B cell (primary cell): Measurements from ENCODE around the gene THYN1. TPM values are rescaled to one million over a fixed set of nuclear protein-coding genes. Genes with fewer than 3 reads are reported as not detected.

ENCODE experiments used
- ATAC-seq: fragments of 200-7000 bp; cut with Tn5 transposase; one replicate; pipeline ENCODE4 v1.10.0; 2021; ENCODE audit warnings: low read depth, mild to moderate bottlenecking, moderate number of reproducible peaks, moderate library complexity
- CTCF ChIA-PET: fragments of 350-600 bp; sonication (Branson Sonifier 250); formaldehyde crosslinking; loops from one replicate; lab custom pipeline; 2021; ENCODE audit warnings: antibody characterized with exemption, inconsistent platforms; lab: Charles Lee
- POLR2A ChIA-PET: fragments of 350-600 bp; sonication (Branson Sonifier 250); formaldehyde crosslinking; loops from one replicate; lab custom pipeline; 2021; ENCODE audit warnings: antibody characterized with exemption; lab: Charles Lee
- DNase-seq: peaks from one replicate; pipeline ENCODE4 v3.0.0; 2013
- H2AFZ ChIP-seq: 2 replicates; pipeline ENCODE4 v1.6.1; 2012; ENCODE audit warnings: mild to moderate bottlenecking, low read depth, low read length; ENCODE audit not compliant: insufficient read depth, poor library complexity, severe bottlenecking
- H3K27ac ChIP-seq, 2 donors: 1 replicate in 1 of 2; 2 replicates in 1 of 2; pipeline ENCODE4 v1.5.1; 2012 to 2013; ENCODE audit warnings: low read length in 2 of 2, mild to moderate bottlenecking in 2 of 2, moderate library complexity in 1 of 2
- H3K27me3 ChIP-seq, 4 experiments: fragments of 200-600 bp in 1 of 4; sonication (generic) in 1 of 4; replicated peaks in 1 of 4; 1 replicate in 2 of 4; 2 replicates in 2 of 4; pipeline versions ENCODE4 v1.6.1 to v1.7.0; 2013 to 2016; ENCODE audit warnings: low read length in 3 of 4, mild to moderate bottlenecking in 2 of 4, mixed read lengths in 1 of 4, moderate library complexity in 1 of 4; ENCODE audit not compliant: insufficient read depth in 4 of 4, control insufficient read depth in 3 of 4; ENCODE audit errors: control extremely low read depth in 1 of 4
- H3K36me3 ChIP-seq, 2 experiments: replicated peaks in 1 of 2; 1 replicate in 1 of 2; 2 replicates in 1 of 2; pipeline versions ENCODE4 v1.6.1 to v1.7.1; 2013; ENCODE audit warnings: low read length in 1 of 2; ENCODE audit not compliant: insufficient read depth in 2 of 2, control insufficient read depth in 1 of 2; ENCODE audit errors: control extremely low read depth in 1 of 2, extremely low read depth in 1 of 2
- H3K4me1 ChIP-seq, 2 donors: fragments of 200-600 bp in 1 of 2; sonication (generic) in 1 of 2; 1 replicate in 1 of 2; 2 replicates in 1 of 2; pipeline versions ENCODE4 v1.5.1 to v1.6.1; 2013 to 2017; ENCODE audit warnings: low read length in 2 of 2; ENCODE audit not compliant: control insufficient read depth in 2 of 2, insufficient read depth in 2 of 2
- H3K4me2 ChIP-seq: replicated peaks from 2 replicates; pipeline ENCODE3; 2012; ENCODE audit warnings: mild to moderate bottlenecking, low read depth, low read length; ENCODE audit not compliant: poor library complexity, severe bottlenecking
- H3K4me3 ChIP-seq, 5 experiments: fragments of 200-600 bp in 1 of 5; sonication (generic) in 1 of 5; 1 replicate in 3 of 5; 2 replicates in 2 of 5; pipeline versions ENCODE4 v1.5.1 to v1.7.0; 2011 to 2016; ENCODE audit warnings: low read length in 4 of 5, mild to moderate bottlenecking in 4 of 5, low read depth in 2 of 5, control low read depth in 1 of 5, moderate library complexity in 1 of 5; ENCODE audit not compliant: insufficient read depth in 1 of 5; ENCODE audit errors: control extremely low read depth in 1 of 5, extremely low read depth in 1 of 5
- H3K79me2 ChIP-seq: fragments of 200-600 bp; sonication (generic); one replicate; pipeline ENCODE4 v1.6.0; 2016; ENCODE audit warnings: low read length; ENCODE audit not compliant: control insufficient read depth, insufficient read depth
- H3K9ac ChIP-seq: fragments of 200-600 bp; sonication (generic); 2 replicates; pipeline ENCODE4 v1.6.1; 2017; ENCODE audit warnings: mild to moderate bottlenecking, low read length, moderate library complexity
- H3K9me3 ChIP-seq, 3 donors: one replicate each; pipeline versions ENCODE4 v1.6.1 to v1.7.1; 2013; ENCODE audit warnings: low read length in 2 of 3; ENCODE audit not compliant: control insufficient read depth in 2 of 3, insufficient read depth in 1 of 3; ENCODE audit errors: control extremely low read depth in 1 of 3
- H4K20me1 ChIP-seq: 2 replicates; pipeline ENCODE4 v1.6.0; 2012; ENCODE audit warnings: mild to moderate bottlenecking, low read length; ENCODE audit not compliant: insufficient read depth, control insufficient read depth, poor library complexity, severe bottlenecking
- H3K27ac Mint-ChIP-seq: one replicate; pipeline ENCODE4 v1.8.0; 2021; ENCODE audit warnings: mixed read lengths
- H3K27me3 Mint-ChIP-seq: one replicate; pipeline ENCODE4 v1.8.0; 2021; ENCODE audit warnings: mixed read lengths
- H3K4me1 Mint-ChIP-seq: one replicate; pipeline ENCODE4 v1.8.0; 2021; ENCODE audit warnings: mixed read lengths
- H3K4me3 Mint-ChIP-seq: one replicate; pipeline ENCODE4 v1.8.0; 2021; ENCODE audit warnings: mixed read lengths
- H3K9me3 Mint-ChIP-seq: one replicate; pipeline ENCODE4 v1.8.0; 2022; ENCODE audit warnings: mixed read lengths; ENCODE audit not compliant: insufficient read depth
- CTCF ChIP-seq: fragments of 200-600 bp; IDR thresholded peaks from one replicate; pipeline ENCODE4 v1.8.0; 2022; ENCODE audit warnings: antibody characterized with exemption, mild to moderate bottlenecking
- EZH2 ChIP-seq: IDR thresholded peaks from 2 replicates; pipeline ENCODE4 v1.6.1; 2012; ENCODE audit warnings: borderline replicate concordance, low read depth, mild to moderate bottlenecking, moderate library complexity, low read length; ENCODE audit not compliant: insufficient read depth, poor library complexity, severe bottlenecking
- WGBS: methylation state at CpG from one replicate; pipeline ENCODE4 v1.1.5; 2013; ENCODE audit warnings: missing lambda C conversion rate; ENCODE audit not compliant: insufficient coverage; 5-methylcytosine and 5-hydroxymethylcytosine counted together
- intact Hi-C: fragments of 100-400 bp; cut with micrococcal nuclease; formaldehyde crosslinking; loops from one replicate; pipeline ENCODE4 v1.10.0; 2022
- polyA plus RNA-seq: library from polyadenylated mRNA; depleted of rRNA; stranded (reverse); fragments of >200 nt; gene quantifications from 2 replicates; pipeline ENCODE4 v1.2.3, GENCODE V29; 2012
- total RNA-seq, 2 donors: library from RNA; stranded (reverse); fragments of 120-200 nt in 1 of 2; gene quantifications; 1 replicate in 1 of 2; 2 replicates in 1 of 2; pipeline versions ENCODE4 v1.2.3 to v1.2.4, GENCODE V29; 2013 to 2022

Gene THYN1
- total and polyA plus RNA-seq, 2 donors (not counting 1 experiment from before 2014, with no cell fraction given), result 36.3 to 38.4 TPM

- H3K4me3 Mint-ChIP-seq, result no peak overlapping the region
- TF ChIP-seq EZH2 (no peak), CTCF (no peak)
- no CpG with 5 or more reads among the region's 4 CpGs for WGBS
These were observed 6.5 kb downstream of the THYN1 start for GRCh38 chr11:134246678-134247077.

GRCh38 chr11:134246100-134246499, 7.1 kb downstream of the THYN1 start:
- TF ChIP-seq EZH2, result no peak
- no peak for TF ChIP-seq CTCF
- Mint-ChIP-seq H3K27ac (no peak overlapping the region), H3K27me3 (no peaks in the 10 kb centered on the region), H3K4me1 (no peaks in the 10 kb centered on the region), H3K9me3 (no peaks in the 10 kb centered on the region), H3K4me3 (no peak overlapping the region)
- CTCF ChIA-PET, result interaction anchor here (3.4 to 8.1 kb wide), 2 partner anchors 17 to 38 kb away, joined by 27 to 131 read pairs; no protein-coding TSS in a partner anchor
- Histone ChIP-seq H3K79me2 (no peaks in the 10 kb centered on the region), H3K4me1 (no peaks in the 10 kb centered on the region), H3K4me2 (no peak overlapping the region), H2AFZ (no peak overlapping the region), H3K9ac (no peak overlapping the region), H3K9me3 (peaks cover 0 to 3% (median 0%) of the 10 kb centered on the region in 3 donors), H3K27me3 (no peaks in the 10 kb centered on the region), H3K27ac (no peak overlapping the region), H3K4me3 (no peak overlapping the region), H4K20me1 (no peaks in the 10 kb centered on the region), H3K36me3 (peaks cover 0 to 49% of the 10 kb centered on the region in 2 experiments)
- POLR2A ChIA-PET, result no interaction called here
- WGBS, result 98% methylated on average over 11 of the region's 11 CpGs
- ATAC-seq (no peak), DNase-seq (no peak)
- intact Hi-C loops, result no loop called here

More at GRCh38 chr11:134246678-134247077, 6.5 kb downstream of the THYN1 start:
- no peak overlapping the region for H3K9ac ChIP-seq
- H3K36me3 ChIP-seq, result peaks cover 0 to 49% of the 10 kb centered on the region in 2 experiments
- H3K9me3 ChIP-seq, result peaks cover 0 to 3% (median 0%) of the 10 kb centered on the region in 3 donors
- Mint-ChIP-seq H3K4me1 (peaks cover 1% of the 10 kb centered on the region), H3K27ac (no peak overlapping the region), H3K27me3 (no peaks in the 10 kb centered on the region), H3K9me3 (no peaks in the 10 kb centered on the region)
- CTCF ChIA-PET, result interaction anchor here (1.4 kb wide), 1 partner anchor 39 kb away, joined by 6 read pairs; no protein-coding TSS in a partner anchor
- H3K27me3 ChIP-seq, result no peaks in the 10 kb centered on the region
- H2AFZ ChIP-seq, result no peak overlapping the region
- no peak overlapping the region for H3K4me2 ChIP-seq
- H3K27ac ChIP-seq, result no peak overlapping the region
- no peak for DNase-seq
- POLR2A ChIA-PET, result no interaction called here
- intact Hi-C loops, result no loop called here
- H3K4me3 ChIP-seq, result no peak overlapping the region
- no peaks in the 10 kb centered on the region for H3K4me1 ChIP-seq
- ATAC-seq, result no peak
- no peaks in the 10 kb centered on the region for H4K20me1 ChIP-seq
- no peaks in the 10 kb centered on the region for H3K79me2 ChIP-seq
